AG10803 (cell line): ENCODE results near the gene ITCH.

Source experiments
- DNase-seq: peaks from one replicate; pipeline ENCODE4 v3.0.0; 2010; ENCODE audit warnings: low read depth
- H3K4me3 ChIP-seq: 2 replicates; pipeline ENCODE4 v1.5.1; 2011; ENCODE audit warnings: mild to moderate bottlenecking, low read length, control low read depth
- TF ChIP-seq, protein P1 (sequence below): conservative IDR thresholded peaks from 2 replicates; pipeline ENCODE4 v1.5.1; 2011; ENCODE audit warnings: mild to moderate bottlenecking, low read length, control low read depth, inconsistent platforms

Gene ITCH

DNA sequence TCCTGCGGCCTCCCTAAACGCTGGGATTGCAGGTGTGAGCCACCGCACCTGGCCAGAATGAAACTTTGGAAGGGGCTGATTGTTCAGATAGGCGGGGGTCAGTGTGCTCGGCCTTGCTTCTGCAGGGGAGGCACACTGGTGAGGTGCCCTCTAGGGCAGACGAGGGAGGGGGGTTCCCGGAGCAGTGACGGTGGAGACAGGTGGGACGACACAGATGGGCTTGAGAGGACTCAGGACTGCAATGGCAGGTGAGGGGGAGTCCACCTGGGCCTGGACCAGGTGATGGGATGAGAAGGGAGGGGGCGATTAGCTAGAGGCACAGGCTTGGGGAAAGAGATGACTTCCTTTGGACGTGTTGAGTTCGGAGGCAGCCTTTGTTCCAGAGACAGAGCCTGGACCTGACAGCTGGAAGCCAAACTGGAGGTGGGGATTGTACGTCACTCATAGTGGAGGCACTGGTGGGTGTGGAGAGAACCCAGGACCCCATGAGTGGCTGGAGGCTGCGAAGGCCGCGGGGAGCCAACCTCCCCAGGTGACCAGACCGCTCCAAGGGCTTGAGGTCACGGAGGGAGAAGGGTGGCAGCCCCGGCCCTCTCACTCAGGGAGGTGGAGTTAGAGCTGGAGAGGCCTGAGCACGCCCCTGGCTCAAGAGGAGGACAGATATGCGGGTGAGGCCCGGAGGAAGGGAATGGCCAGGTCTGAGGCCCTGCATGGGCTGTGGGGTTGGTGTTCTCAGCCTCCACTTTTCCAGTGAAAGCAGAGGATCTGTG lies 185.0 kb downstream of the ITCH start:
- TF ChIP-seq, protein P1, sequence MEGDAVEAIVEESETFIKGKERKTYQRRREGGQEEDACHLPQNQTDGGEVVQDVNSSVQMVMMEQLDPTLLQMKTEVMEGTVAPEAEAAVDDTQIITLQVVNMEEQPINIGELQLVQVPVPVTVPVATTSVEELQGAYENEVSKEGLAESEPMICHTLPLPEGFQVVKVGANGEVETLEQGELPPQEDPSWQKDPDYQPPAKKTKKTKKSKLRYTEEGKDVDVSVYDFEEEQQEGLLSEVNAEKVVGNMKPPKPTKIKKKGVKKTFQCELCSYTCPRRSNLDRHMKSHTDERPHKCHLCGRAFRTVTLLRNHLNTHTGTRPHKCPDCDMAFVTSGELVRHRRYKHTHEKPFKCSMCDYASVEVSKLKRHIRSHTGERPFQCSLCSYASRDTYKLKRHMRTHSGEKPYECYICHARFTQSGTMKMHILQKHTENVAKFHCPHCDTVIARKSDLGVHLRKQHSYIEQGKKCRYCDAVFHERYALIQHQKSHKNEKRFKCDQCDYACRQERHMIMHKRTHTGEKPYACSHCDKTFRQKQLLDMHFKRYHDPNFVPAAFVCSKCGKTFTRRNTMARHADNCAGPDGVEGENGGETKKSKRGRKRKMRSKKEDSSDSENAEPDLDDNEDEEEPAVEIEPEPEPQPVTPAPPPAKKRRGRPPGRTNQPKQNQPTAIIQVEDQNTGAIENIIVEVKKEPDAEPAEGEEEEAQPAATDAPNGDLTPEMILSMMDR: no peak
- no peak for DNase-seq
- H3K4me3 ChIP-seq: no peak overlapping the region

DNA sequence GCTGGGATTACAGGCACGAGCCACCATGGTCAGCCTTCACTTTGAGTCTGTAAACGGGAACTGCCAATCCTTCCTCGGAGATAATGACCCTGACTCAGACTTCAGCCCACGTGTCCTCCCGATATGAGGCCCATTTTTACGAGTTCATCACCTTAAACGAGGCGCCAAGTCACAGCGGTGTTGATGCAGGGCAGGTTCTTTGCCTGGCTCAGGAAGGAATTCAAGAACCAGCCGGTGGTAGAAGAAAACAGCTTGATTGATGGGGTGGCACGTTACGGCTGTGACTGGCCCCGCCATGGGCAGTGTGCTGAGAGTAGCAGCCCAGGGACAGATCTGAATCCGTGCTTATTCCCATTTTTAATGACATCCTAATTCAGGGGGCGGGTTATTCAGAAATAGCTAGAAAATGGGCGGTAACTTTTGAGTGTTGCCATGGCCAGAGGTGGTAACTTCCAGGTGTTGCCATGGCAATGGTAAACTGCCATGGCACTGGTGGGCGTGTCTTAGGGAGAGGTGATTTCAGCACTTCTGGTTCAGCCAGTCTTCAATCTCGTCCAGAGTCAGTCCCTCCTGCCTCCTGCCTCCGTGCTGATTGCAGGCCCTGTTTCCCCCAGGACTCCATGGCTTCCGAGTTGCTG lies 186.3 kb downstream of the ITCH start:
- no peak overlapping the region for H3K4me3 ChIP-seq
- TF ChIP-seq, protein P1: no peak
- no peak for DNase-seq

DNA sequence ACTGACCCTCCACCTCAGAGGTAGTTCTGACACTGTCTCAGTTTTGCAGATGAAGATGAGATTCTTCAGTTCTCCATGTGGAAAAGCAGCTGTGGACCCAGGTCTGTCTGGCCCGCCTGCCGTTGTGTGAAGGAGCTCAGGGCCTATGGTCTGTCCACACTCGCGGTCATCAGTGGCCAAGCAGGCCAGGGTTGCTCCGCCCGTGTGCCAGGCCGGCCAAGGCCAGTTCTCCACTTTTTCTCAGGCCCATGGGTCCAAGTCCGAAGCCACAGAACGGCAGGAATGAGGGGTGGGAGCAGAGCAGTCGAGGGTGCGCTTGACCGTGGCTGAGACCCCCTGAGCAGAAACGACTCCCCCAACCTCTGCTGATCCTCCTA lies 186.8 kb downstream of the ITCH start:
- no peak overlapping the region for H3K4me3 ChIP-seq
- DNase-seq: no peak
- TF ChIP-seq, protein P1: no peak

DNA sequence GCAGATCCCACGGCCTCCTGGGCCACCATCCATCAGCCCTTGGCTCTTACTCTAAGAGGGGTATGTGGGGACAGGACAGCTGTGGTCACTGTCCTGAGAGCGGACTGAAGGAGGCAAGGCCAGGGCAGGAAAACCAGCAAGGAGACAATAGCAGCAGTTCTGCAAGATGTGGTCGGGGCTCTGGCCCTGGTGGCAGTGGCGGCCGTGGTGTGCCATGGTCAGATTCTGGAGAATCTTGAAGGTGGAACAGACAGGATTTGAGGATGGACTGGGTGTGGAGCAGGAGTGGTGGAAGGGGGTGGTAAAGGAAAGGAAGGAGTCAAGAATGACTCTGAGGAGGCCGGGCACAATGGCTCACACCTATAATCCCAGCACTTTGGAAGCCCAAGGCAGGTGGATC lies 189.5 kb downstream of the ITCH start:
- no peak for DNase-seq
- H3K4me3 ChIP-seq: no peak overlapping the region
- TF ChIP-seq, protein P1: no peak

DNA sequence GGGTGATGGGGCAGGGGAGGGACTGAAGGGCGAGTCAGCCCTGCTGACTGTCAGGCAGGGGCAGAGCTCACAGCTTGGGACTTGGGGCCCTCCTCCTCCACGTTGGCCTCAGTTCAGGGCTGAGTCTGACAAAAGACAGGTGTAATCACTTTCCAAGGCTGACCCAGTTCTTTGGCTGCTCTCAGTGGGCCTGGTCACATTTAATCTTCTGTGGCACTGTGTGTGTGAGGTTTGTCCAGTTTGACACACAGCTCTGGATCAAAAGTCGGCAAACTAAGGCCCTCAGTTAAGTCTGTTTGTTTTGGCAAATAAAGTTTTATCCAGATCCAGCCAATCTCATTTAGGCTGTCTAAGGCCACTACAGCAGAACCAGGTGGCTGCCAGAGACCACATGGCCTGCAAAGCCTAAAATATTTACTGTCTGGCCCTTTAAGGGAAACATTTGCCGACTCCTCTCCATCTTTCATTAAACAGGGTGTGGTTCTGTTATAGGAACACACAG lies 190.3 kb downstream of the ITCH start:
- no peak overlapping the region for H3K4me3 ChIP-seq
- DNase-seq: no peak
- TF ChIP-seq, protein P1: no peak

DNA sequence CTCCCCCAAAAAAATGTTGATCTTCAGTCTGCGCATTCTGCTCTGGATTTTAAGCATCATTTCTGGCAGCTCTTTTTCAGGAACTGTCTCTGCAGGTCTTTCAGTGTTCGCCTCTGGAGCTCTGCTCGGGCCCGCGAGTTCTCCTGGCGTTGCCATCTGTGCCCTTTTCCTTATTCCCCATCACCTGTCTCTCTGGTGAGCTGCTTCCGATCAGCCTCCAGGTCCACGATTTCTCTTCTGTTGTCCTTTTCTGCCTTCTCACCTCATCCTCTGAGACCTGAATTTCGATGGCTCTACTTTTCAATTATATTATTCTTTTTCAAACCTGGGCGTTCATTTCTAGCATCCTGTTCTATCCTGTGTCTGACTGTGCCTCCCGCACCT lies 194.9 kb downstream of the ITCH start:
- TF ChIP-seq, protein P1: no peak
- DNase-seq: no peak
- peak overlapping the region; percentile 81 for H3K4me3 ChIP-seq
